ENCODE measurements around the gene UBALD2. TPM values are rescaled to one million over a fixed set of nuclear protein-coding genes. Genes with fewer than 3 reads are reported as not detected.

UBALD2 gene
- total RNA-seq, 1 donor from 2014 or later, result 46.9 TPM

- Mint-ChIP-seq H3K4me3 (no peak overlapping the region), H3K9me3 (no peaks in the 10 kb centered on the region), H3K36me3 (peaks cover 20% of the 10 kb centered on the region), H3K27ac (no peak overlapping the region), H3K27me3 (no peaks in the 10 kb centered on the region), H3K4me1 (ENCODE audit: unreplicated experiment) (peaks cover 17% of the 10 kb centered on the region)
- DNase-seq (ENCODE audit: extremely low spot score, unreplicated experiment), result no peak
- TF ChIP-seq CTCF (conservative IDR thresholded peaks at IDR 0.05), result no peak
Measured at GRCh38 chr17:76312735-76313134, 47.6 kb downstream of the UBALD2 start.

- no peaks in the 10 kb centered on the region for H3K27me3 Mint-ChIP-seq
- H3K4me1 Mint-ChIP-seq (ENCODE audit: unreplicated experiment), result peaks cover 17% of the 10 kb centered on the region
- H3K9me3 Mint-ChIP-seq, result no peaks in the 10 kb centered on the region
- H3K4me3 Mint-ChIP-seq, result no peak overlapping the region
- H3K36me3 Mint-ChIP-seq, result peaks cover 15% of the 10 kb centered on the region
- peak overlapping the region; percentile 66 for H3K27ac Mint-ChIP-seq
- no peak for DNase-seq (ENCODE audit: extremely low spot score, unreplicated experiment)
- no peak for TF ChIP-seq CTCF (conservative IDR thresholded peaks at IDR 0.05)
Measured at GRCh38 chr17:76314392-76315227, 49.5 kb downstream of the UBALD2 start.

DNA sequence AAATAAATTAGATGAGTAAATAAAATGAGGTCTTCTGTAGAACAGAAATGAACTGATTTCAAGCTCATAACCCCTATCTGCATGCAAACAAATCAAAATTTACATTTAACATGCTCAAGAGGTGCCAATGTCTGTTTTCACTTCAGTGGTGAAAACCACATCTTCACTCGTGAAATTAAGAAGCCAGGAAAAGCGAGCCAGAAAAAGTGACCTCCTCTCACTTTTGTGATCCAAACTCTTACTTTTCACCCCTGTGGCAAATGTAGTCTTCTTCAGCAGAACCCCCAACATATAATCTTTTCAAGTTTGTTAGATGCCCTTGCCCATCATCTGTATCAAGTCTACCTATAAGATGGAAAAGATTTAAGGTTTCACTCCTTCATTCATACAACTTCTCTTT lies 52.4 kb downstream of the UBALD2 start:
- no peak for TF ChIP-seq CTCF (conservative IDR thresholded peaks at IDR 0.05)

GRCh38 chr17:76318586-76318985 lies 53.4 kb downstream of the UBALD2 start:
- no peaks in the 10 kb centered on the region for H3K9me3 Mint-ChIP-seq
- no peaks in the 10 kb centered on the region for H3K27me3 Mint-ChIP-seq
- H3K36me3 Mint-ChIP-seq, result peaks cover 12% of the 10 kb centered on the region
- no peak for DNase-seq (ENCODE audit: extremely low spot score, unreplicated experiment)
- no peak for TF ChIP-seq CTCF (conservative IDR thresholded peaks at IDR 0.05)
- H3K4me3 Mint-ChIP-seq, result no peak overlapping the region
- H3K4me1 Mint-ChIP-seq (ENCODE audit: unreplicated experiment), result peaks cover 17% of the 10 kb centered on the region
- no peak overlapping the region for H3K27ac Mint-ChIP-seq

More for the DNA sequence above, 52.4 kb downstream of the UBALD2 start:
- Mint-ChIP-seq H3K4me1 (ENCODE audit: unreplicated experiment) (peaks cover 17% of the 10 kb centered on the region), H3K27me3 (no peaks in the 10 kb centered on the region), H3K4me3 (no peak overlapping the region), H3K9me3 (no peaks in the 10 kb centered on the region), H3K36me3 (peaks cover 6% of the 10 kb centered on the region), H3K27ac (no peak overlapping the region)
- DNase-seq (ENCODE audit: extremely low spot score, unreplicated experiment), result no peak

Other genes starting within 250 kb of the UBALD2 start
- 31.9 and 116 TPM in 2 replicates for gene EVPL, start 238.0 kb upstream of the UBALD2 start, total RNA-seq (ENCODE audit: low replicate concordance)
- 86.7 and 89.6 TPM in 2 replicates for gene SRP68, start 192.8 kb upstream of the UBALD2 start, total RNA-seq (ENCODE audit: low replicate concordance)
- gene GALR2, start 190.6 kb upstream of the UBALD2 start, total RNA-seq (ENCODE audit: low replicate concordance), result 0.94 and 1.3 TPM in 2 replicates
- 0.29 TPM in 1 of 2 replicates, not detected in the other for gene ZACN, start 186.2 kb upstream of the UBALD2 start, total RNA-seq (ENCODE audit: low replicate concordance)
- gene EXOC7, start 161.6 kb upstream of the UBALD2 start, total RNA-seq (ENCODE audit: low replicate concordance), result 171 and 201 TPM in 2 replicates
- 5.3 and 18.2 TPM in 2 replicates for gene FOXJ1, start 124.1 kb upstream of the UBALD2 start, total RNA-seq (ENCODE audit: low replicate concordance)
- 5.4 and 27.0 TPM in 2 replicates for gene RNF157, start 24.9 kb upstream of the UBALD2 start, total RNA-seq (ENCODE audit: low replicate concordance)
- 3.9 and 11.7 TPM in 2 replicates for gene QRICH2, start 42.9 kb downstream of the UBALD2 start, total RNA-seq (ENCODE audit: low replicate concordance)
- gene PRPSAP1, start 88.6 kb downstream of the UBALD2 start, total RNA-seq (ENCODE audit: low replicate concordance), result 45.3 and 82.0 TPM in 2 replicates
- 4.3 and 26.8 TPM in 2 replicates for gene SPHK1, start 119.3 kb downstream of the UBALD2 start, total RNA-seq (ENCODE audit: low replicate concordance)
- gene UBE2O, start 187.8 kb downstream of the UBALD2 start, total RNA-seq (ENCODE audit: low replicate concordance), result 38.5 and 51.5 TPM in 2 replicates
- gene AANAT, start 202.3 kb downstream of the UBALD2 start, total RNA-seq (ENCODE audit: low replicate concordance), result not detected in 2 replicates
- 12.3 and 17.2 TPM in 2 replicates for gene RHBDF2, start 236.1 kb downstream of the UBALD2 start, total RNA-seq (ENCODE audit: low replicate concordance)